GM23338 (cell line): Measurements from ENCODE around the gene NVL.

Experiments
- CREB1 ChIP-seq: fragments of 250-450 bp; sonication (Bioruptor Pico); IDR thresholded peaks from 2 replicates; pipeline ENCODE4 v1.5.0; 2020; ENCODE audit warnings: low read depth, mild to moderate bottlenecking, moderate library complexity
- CTCF ChIP-seq, 2 experiments: fragments of 200-600 bp in 1 of 2; sonication (generic) in 1 of 2; conservative IDR thresholded peaks; 2 replicates each; pipeline versions ENCODE4 v1.5.1 to v1.6.1; 2016 to 2017; ENCODE audit warnings: antibody characterized with exemption in 2 of 2, low read depth in 2 of 2, mild to moderate bottlenecking in 2 of 2, moderate library complexity in 1 of 2
- EZH2 ChIP-seq: fragments of 200-600 bp; sonication (generic); IDR thresholded peaks from one replicate; pipeline ENCODE4 v1.8.0; 2017; ENCODE audit warnings: antibody characterized with exemption, mild to moderate bottlenecking, low read depth; ENCODE audit not compliant: unreplicated experiment
- EZH2phosphoT487 ChIP-seq: fragments of 200-600 bp; sonication (generic); IDR thresholded peaks from one replicate; pipeline ENCODE4 v1.8.1; 2018; ENCODE audit warnings: antibody characterized with exemption; ENCODE audit not compliant: unreplicated experiment
- JUNB ChIP-seq: IDR thresholded peaks from one replicate; pipeline ENCODE4 v1.6.1; 2016; ENCODE audit warnings: antibody characterized with exemption; ENCODE audit not compliant: unreplicated experiment
- POLR2AphosphoS5 ChIP-seq: IDR thresholded peaks from 2 replicates; pipeline ENCODE4 v1.6.1; 2016; ENCODE audit warnings: antibody characterized with exemption, low read depth
- REST ChIP-seq: IDR thresholded peaks from one replicate; pipeline ENCODE4 v1.6.1; 2018; ENCODE audit warnings: antibody characterized with exemption; ENCODE audit not compliant: unreplicated experiment
- STAT1 ChIP-seq: IDR thresholded peaks from one replicate; pipeline ENCODE4 v1.6.1; 2016; ENCODE audit warnings: antibody characterized with exemption; ENCODE audit not compliant: unreplicated experiment
- ZNF114 ChIP-seq: fragments of 250-450 bp; sonication (Bioruptor Pico); IDR thresholded peaks from 2 replicates; pipeline ENCODE4 v1.5.0; 2020; ENCODE audit warnings: mild to moderate bottlenecking, moderate library complexity
- ZNF331 ChIP-seq: fragments of 250-450 bp; sonication (Bioruptor Pico); IDR thresholded peaks from 2 replicates; pipeline ENCODE4 v1.5.0; 2020; ENCODE audit warnings: low read depth, mild to moderate bottlenecking, moderate library complexity
- ZNF462 ChIP-seq: fragments of 250-450 bp; sonication (Bioruptor Pico); IDR thresholded peaks from 2 replicates; pipeline ENCODE4 v1.5.0; 2020; ENCODE audit warnings: mild to moderate bottlenecking, moderate library complexity

- no peak for TF ChIP-seq CTCF (conservative IDR thresholded peaks at IDR 0.05; ENCODE audit: low read depth in 2 of 2)
- TF ChIP-seq POLR2AphosphoS5: no peak
- TF ChIP-seq EZH2: no peak
- no peak for TF ChIP-seq CREB1 (CRISPR knock-in tag)
- no peak for TF ChIP-seq EZH2phosphoT487
- no peak for TF ChIP-seq REST
- TF ChIP-seq JUNB: no peak
- TF ChIP-seq ZNF114 (CRISPR knock-in tag): no peak
- TF ChIP-seq ZNF462 (CRISPR knock-in tag): no peak
- TF ChIP-seq ZNF331 (CRISPR knock-in tag): no peak
- no peak for TF ChIP-seq STAT1
Measured at GRCh38 chr1:224343679-224344078, 13.7 kb upstream of the NVL start.
